Osteocyte (in vitro differentiated cells): ENCODE data around the gene NRXN2. TPM values are rescaled to one million over a fixed set of nuclear protein-coding genes. Genes with fewer than 3 reads are reported as not detected.

Source experiments
- DNase-seq: peaks from one replicate; pipeline ENCODE4 v3.0.0; 2021; ENCODE audit warnings: mixed read lengths; ENCODE audit not compliant: unreplicated experiment; ENCODE audit errors: extremely low spot score
- H3K27ac Mint-ChIP-seq: one replicate; pipeline ENCODE4 v1.8.0; 2021; ENCODE audit warnings: mild to moderate bottlenecking, mixed read lengths; ENCODE audit not compliant: unreplicated experiment
- H3K27me3 Mint-ChIP-seq: one replicate; pipeline ENCODE4 v1.8.0; 2021; ENCODE audit warnings: mixed read lengths; ENCODE audit not compliant: unreplicated experiment
- H3K36me3 Mint-ChIP-seq: one replicate; pipeline ENCODE4 v1.8.0; 2021; ENCODE audit warnings: mixed read lengths; ENCODE audit not compliant: unreplicated experiment
- H3K4me1 Mint-ChIP-seq: one replicate; pipeline ENCODE4 v1.8.0; 2021; ENCODE audit warnings: mixed read lengths; ENCODE audit not compliant: unreplicated experiment
- H3K4me3 Mint-ChIP-seq: one replicate; pipeline ENCODE4 v1.8.0; 2021; ENCODE audit warnings: mild to moderate bottlenecking, moderate library complexity, mixed read lengths; ENCODE audit not compliant: unreplicated experiment
- H3K9me3 Mint-ChIP-seq: one replicate; pipeline ENCODE4 v1.8.0; 2021; ENCODE audit warnings: mixed read lengths; ENCODE audit not compliant: unreplicated experiment
- CTCF ChIP-seq: fragments of 200-600 bp; sonication (generic); IDR thresholded peaks from 2 replicates; pipeline ENCODE4 v1.5.0; 2021; ENCODE audit warnings: antibody characterized with exemption, mild to moderate bottlenecking, moderate library complexity
- total RNA-seq: library from RNA; stranded (reverse); gene quantifications from 2 replicates; pipeline ENCODE4 v1.2.1, GENCODE V29; 2021

The NRXN2 gene
- total RNA-seq, 1 donor from 2014 or later, result 2.6 TPM

DNA sequence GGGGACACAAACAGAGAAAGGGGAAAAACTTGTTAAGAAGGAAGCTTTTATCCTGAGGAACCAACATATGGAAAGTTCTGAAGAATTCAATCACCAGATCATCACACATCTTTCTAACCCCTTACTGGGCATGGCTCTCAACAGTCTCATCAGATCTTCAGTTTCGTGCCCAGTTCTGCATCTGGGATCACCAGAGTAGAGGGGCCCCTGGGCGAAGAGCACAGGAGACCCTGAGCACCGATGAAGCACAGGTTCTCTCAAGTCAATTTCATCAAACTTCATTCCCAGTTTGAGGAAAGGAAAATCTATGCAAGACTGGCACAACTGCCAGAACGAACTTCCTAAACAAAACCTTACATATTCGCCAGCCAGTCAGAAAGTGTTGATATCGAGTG lies 45.3 kb upstream of the NRXN2 start:
- no peak for TF ChIP-seq CTCF

GRCh38 chr11:64767344-64768299 lies 44.6 kb upstream of the NRXN2 start:
- no peaks in the 10 kb centered on the region for H3K9me3 Mint-ChIP-seq
- peaks cover 26% of the 10 kb centered on the region for H3K4me1 Mint-ChIP-seq
- peak; percentile 81 for TF ChIP-seq CTCF
- H3K36me3 Mint-ChIP-seq, result peaks cover 68% of the 10 kb centered on the region
- H3K27ac Mint-ChIP-seq, result peak overlapping the region; percentile 68
- DNase-seq, result no peak
- H3K27me3 Mint-ChIP-seq, result no peaks in the 10 kb centered on the region
- no peak overlapping the region for H3K4me3 Mint-ChIP-seq

More for the DNA sequence above, 45.3 kb upstream of the NRXN2 start:
- no peaks in the 10 kb centered on the region for H3K27me3 Mint-ChIP-seq
- peaks cover 19% of the 10 kb centered on the region for H3K4me1 Mint-ChIP-seq
- peaks cover 68% of the 10 kb centered on the region for H3K36me3 Mint-ChIP-seq
- no peaks in the 10 kb centered on the region for H3K9me3 Mint-ChIP-seq
- H3K4me3 Mint-ChIP-seq, result no peak overlapping the region
- H3K27ac Mint-ChIP-seq, result peak overlapping the region; percentile 14
- no peak for DNase-seq

DNA sequence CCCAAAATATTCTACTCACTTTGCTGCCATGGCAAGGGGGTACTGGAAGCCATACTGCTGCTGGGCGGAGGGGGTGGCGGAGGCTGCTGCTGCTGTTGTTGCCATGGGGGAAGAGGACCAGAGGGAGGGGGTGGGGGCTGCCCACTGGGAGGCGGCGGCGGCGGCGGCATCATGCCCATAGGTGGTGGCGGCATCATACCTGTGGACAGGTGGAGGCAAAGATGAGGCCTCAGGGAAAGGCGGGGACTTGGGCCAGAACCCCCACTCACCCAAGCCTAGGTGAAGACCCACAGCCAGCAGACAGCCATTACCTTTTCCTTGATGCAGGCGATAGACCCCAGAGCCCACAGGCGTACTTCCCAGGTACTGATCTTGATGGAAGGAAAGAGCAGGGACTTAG lies 43.9 kb upstream of the NRXN2 start:
- no peak overlapping the region for H3K4me3 Mint-ChIP-seq
- TF ChIP-seq CTCF, result no peak
- no peak overlapping the region for H3K27ac Mint-ChIP-seq
- H3K36me3 Mint-ChIP-seq, result peaks cover 67% of the 10 kb centered on the region
- DNase-seq, result no peak
- peaks cover 31% of the 10 kb centered on the region for H3K4me1 Mint-ChIP-seq
- H3K9me3 Mint-ChIP-seq, result no peaks in the 10 kb centered on the region
- H3K27me3 Mint-ChIP-seq, result no peaks in the 10 kb centered on the region

- H3K27ac Mint-ChIP-seq, result no peak overlapping the region
Observed at GRCh38 chr11:64765851-64766665, 43.1 kb upstream of the NRXN2 start.

More at GRCh38 chr11:64765851-64766665, 43.1 kb upstream of the NRXN2 start:
- H3K9me3 Mint-ChIP-seq, result no peaks in the 10 kb centered on the region
- H3K4me1 Mint-ChIP-seq, result peaks cover 33% of the 10 kb centered on the region
- H3K36me3 Mint-ChIP-seq, result peaks cover 61% of the 10 kb centered on the region
- DNase-seq, result no peak
- no peak overlapping the region for H3K4me3 Mint-ChIP-seq
- no peak for TF ChIP-seq CTCF
- H3K27me3 Mint-ChIP-seq, result no peaks in the 10 kb centered on the region
